GM23338 (cell line): ENCODE data around the gene WFDC11. TPM values are rescaled to one million over a fixed set of nuclear protein-coding genes. Genes with fewer than 3 reads are reported as not detected.

Experiments used
- ATAC-seq: fragments of 200-7000 bp; cut with Tn5 transposase; 3 replicates; pipeline ENCODE4 v1.9.1; 2020
- DNase-seq: peaks from one replicate; pipeline ENCODE4 v3.0.0-alpha.2; 2015; ENCODE audit warnings: low spot score
- H2AFZ ChIP-seq: fragments of 200-600 bp; sonication (generic); 2 replicates; pipeline ENCODE4 v1.8.0; 2016; ENCODE audit warnings: antibody characterized with exemption, mild to moderate bottlenecking, moderate library complexity
- H3F3A ChIP-seq: fragments of 200-600 bp; sonication (generic); replicated peaks from 2 replicates; pipeline ENCODE4 v1.8.0; 2017; ENCODE audit warnings: antibody characterized with exemption, mixed run types, low read depth
- H3K27ac ChIP-seq: fragments of 200-600 bp; sonication (generic); 2 replicates; pipeline ENCODE4 v1.6.1; 2016; ENCODE audit warnings: low read depth
- H3K27me3 ChIP-seq: fragments of 200-600 bp; sonication (generic); 2 replicates; pipeline ENCODE4 v1.8.0; 2016; ENCODE audit warnings: mild to moderate bottlenecking, mixed run types, moderate library complexity; ENCODE audit not compliant: insufficient read depth
- H3K36me3 ChIP-seq: fragments of 200-600 bp; sonication (generic); 2 replicates; pipeline ENCODE4 v1.8.0; 2016; ENCODE audit warnings: mild to moderate bottlenecking; ENCODE audit not compliant: insufficient read depth
- H3K4me1 ChIP-seq: fragments of 200-600 bp; sonication (generic); 2 replicates; pipeline ENCODE4 v1.8.0; 2016; ENCODE audit warnings: mild to moderate bottlenecking, moderate library complexity; ENCODE audit not compliant: insufficient read depth
- H3K4me2 ChIP-seq: fragments of 200-600 bp; sonication (generic); 2 replicates; pipeline ENCODE4 v1.7.1; 2017; ENCODE audit warnings: mixed run types
- H3K4me3 ChIP-seq: fragments of 200-600 bp; sonication (generic); 2 replicates; pipeline ENCODE4 v1.6.1; 2016; ENCODE audit warnings: mixed run types
- H3K79me2 ChIP-seq: fragments of 200-600 bp; sonication (generic); replicated peaks from 2 replicates; pipeline ENCODE4 v1.8.0; 2017; ENCODE audit warnings: mild to moderate bottlenecking; ENCODE audit not compliant: insufficient read depth
- H3K9me2 ChIP-seq: fragments of 200-600 bp; sonication (generic); 2 replicates; pipeline ENCODE4 v1.8.0; 2017; ENCODE audit not compliant: insufficient read depth
- H4K20me1 ChIP-seq: fragments of 200-600 bp; sonication (generic); replicated peaks from 2 replicates; pipeline ENCODE4 v1.8.0; 2017; ENCODE audit warnings: mild to moderate bottlenecking; ENCODE audit not compliant: insufficient read depth
- H3K27ac Mint-ChIP-seq: 2 replicates; pipeline ENCODE4 v1.8.0; 2020; ENCODE audit warnings: inconsistent platforms, mild to moderate bottlenecking, moderate library complexity, mixed read lengths
- H3K27me3 Mint-ChIP-seq: 3 replicates; pipeline ENCODE4 v1.8.0; 2022; ENCODE audit warnings: low read depth, mild to moderate bottlenecking, moderate library complexity, mixed read lengths, inconsistent platforms; ENCODE audit not compliant: insufficient read depth, poor library complexity
- H3K36me3 Mint-ChIP-seq: 3 replicates; pipeline ENCODE4 v1.8.0; 2021; ENCODE audit warnings: low read depth, mild to moderate bottlenecking, inconsistent platforms, moderate library complexity, mixed read lengths
- H3K4me1 Mint-ChIP-seq: 3 replicates; pipeline ENCODE4 v1.8.0; 2020; ENCODE audit warnings: mild to moderate bottlenecking, inconsistent platforms, mixed read lengths
- H3K4me3 Mint-ChIP-seq: 3 replicates; pipeline ENCODE4 v1.8.0; 2021; ENCODE audit warnings: moderate library complexity, mild to moderate bottlenecking, inconsistent platforms, mixed read lengths
- H3K9me3 Mint-ChIP-seq: 3 replicates; pipeline ENCODE4 v1.8.0; 2020; ENCODE audit warnings: moderate library complexity, mild to moderate bottlenecking, inconsistent platforms, mixed read lengths
- CREB1 ChIP-seq: fragments of 250-450 bp; sonication (Bioruptor Pico); IDR thresholded peaks from 2 replicates; pipeline ENCODE4 v1.5.0; 2020; ENCODE audit warnings: low read depth, mild to moderate bottlenecking, moderate library complexity
- EZH2 ChIP-seq: fragments of 200-600 bp; sonication (generic); IDR thresholded peaks from one replicate; pipeline ENCODE4 v1.8.0; 2017; ENCODE audit warnings: antibody characterized with exemption, mild to moderate bottlenecking, low read depth; ENCODE audit not compliant: unreplicated experiment
- EZH2phosphoT487 ChIP-seq: fragments of 200-600 bp; sonication (generic); IDR thresholded peaks from one replicate; pipeline ENCODE4 v1.8.1; 2018; ENCODE audit warnings: antibody characterized with exemption; ENCODE audit not compliant: unreplicated experiment
- JUNB ChIP-seq: IDR thresholded peaks from one replicate; pipeline ENCODE4 v1.6.1; 2016; ENCODE audit warnings: antibody characterized with exemption; ENCODE audit not compliant: unreplicated experiment
- NANOG ChIP-seq: IDR thresholded peaks from 2 replicates; pipeline ENCODE4 v1.6.1; 2016; ENCODE audit warnings: antibody characterized with exemption, borderline replicate concordance
- POLR2AphosphoS5 ChIP-seq: IDR thresholded peaks from 2 replicates; pipeline ENCODE4 v1.6.1; 2016; ENCODE audit warnings: antibody characterized with exemption, low read depth
- STAT1 ChIP-seq: IDR thresholded peaks from one replicate; pipeline ENCODE4 v1.6.1; 2016; ENCODE audit warnings: antibody characterized with exemption; ENCODE audit not compliant: unreplicated experiment
- ZNF114 ChIP-seq: fragments of 250-450 bp; sonication (Bioruptor Pico); IDR thresholded peaks from 2 replicates; pipeline ENCODE4 v1.5.0; 2020; ENCODE audit warnings: mild to moderate bottlenecking, moderate library complexity
- ZNF331 ChIP-seq: fragments of 250-450 bp; sonication (Bioruptor Pico); IDR thresholded peaks from 2 replicates; pipeline ENCODE4 v1.5.0; 2020; ENCODE audit warnings: low read depth, mild to moderate bottlenecking, moderate library complexity
- polyA plus RNA-seq: library from polyadenylated mRNA; unstranded; fragments of >200 nt; fragmentation: Nextera tagmentation; extraction: Ambion mirVana; gene quantifications from 2 replicates; pipeline ENCODE4 v1.2.1, GENCODE V29; 2016
- total RNA-seq: library from RNA; depleted of rRNA; stranded (reverse); fragments of >200 nt; shearing (Covaris generic); gene quantifications from 2 replicates; pipeline ENCODE4 v1.2.3, GENCODE V29; 2014
- TF ChIP-seq, protein P1 (sequence below), 2 experiments: fragments of 200-600 bp in 1 of 2; sonication (generic) in 1 of 2; conservative IDR thresholded peaks; 2 replicates each; pipeline versions ENCODE4 v1.5.1 to v1.6.1; 2016 to 2017; ENCODE audit warnings: antibody characterized with exemption in 2 of 2, low read depth in 2 of 2, mild to moderate bottlenecking in 2 of 2, moderate library complexity in 1 of 2
- TF ChIP-seq, protein P2 (sequence below): fragments of 250-450 bp; sonication (Bioruptor Pico); IDR thresholded peaks from 2 replicates; pipeline ENCODE4 v1.5.0; 2020; ENCODE audit warnings: mild to moderate bottlenecking, moderate library complexity
- TF ChIP-seq, protein P3 (sequence below): IDR thresholded peaks from one replicate; pipeline ENCODE4 v1.6.1; 2018; ENCODE audit warnings: antibody characterized with exemption; ENCODE audit not compliant: unreplicated experiment
- TF ChIP-seq, protein P4 (sequence below): IDR thresholded peaks from 2 replicates; pipeline ENCODE4 v1.6.1; 2016; ENCODE audit warnings: antibody characterized with exemption

Gene WFDC11
- total and polyA plus RNA-seq, 2 experiments from 2014 or later = not detected

DNA sequence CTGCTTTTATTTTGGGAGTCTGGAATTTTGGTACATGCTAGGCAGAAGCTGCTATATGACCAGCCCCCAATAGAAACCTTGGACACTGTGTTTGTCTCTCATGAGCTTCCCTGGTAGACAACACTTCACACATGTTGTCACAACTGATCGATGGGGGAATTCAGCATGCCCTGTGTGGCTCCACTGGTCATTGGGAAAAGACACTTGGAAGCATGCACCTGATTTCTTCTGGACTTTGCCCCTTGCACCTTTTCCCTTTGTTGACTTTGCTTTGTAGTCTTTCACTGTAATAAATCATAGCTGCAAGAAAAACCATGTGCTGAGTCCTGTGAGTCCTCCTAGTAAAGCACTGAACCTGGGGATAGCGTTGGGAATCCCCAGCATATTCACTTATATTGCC is 48.4 kb downstream of the WFDC11 start:
- no peaks in the 10 kb centered on the region for H3K36me3 ChIP-seq
- Mint-ChIP-seq H3K4me1 (no peaks in the 10 kb centered on the region), H3K27me3 (no peaks in the 10 kb centered on the region), H3K36me3 (no peaks in the 10 kb centered on the region), H3K4me3 (no peak overlapping the region), H3K9me3 (no peaks in the 10 kb centered on the region; the same call in 2 of the 3 replicates), H3K27ac (no peak overlapping the region)
- no peak overlapping the region for H2AFZ ChIP-seq
- DNase-seq = no peak
- no peaks in the 10 kb centered on the region for H4K20me1 ChIP-seq
- no peak overlapping the region for H3K4me3 ChIP-seq
- no peaks in the 10 kb centered on the region for H3K4me1 ChIP-seq
- H3K27ac ChIP-seq = no peak overlapping the region
- no peak overlapping the region for H3K4me2 ChIP-seq
- H3F3A ChIP-seq = no peaks in the 10 kb centered on the region
- no peaks in the 10 kb centered on the region for H3K27me3 ChIP-seq
- H3K9me2 ChIP-seq = no peaks in the 10 kb centered on the region
- TF ChIP-seq ZNF114 (no peak), CREB1 (CRISPR knock-in tag) (no peak), STAT1 (no peak), EZH2 (no peak), JUNB (no peak), NANOG (no peak), POLR2AphosphoS5 (no peak), ZNF331 (CRISPR knock-in tag) (no peak), EZH2phosphoT487 (no peak)
- TF ChIP-seq, protein P1, sequence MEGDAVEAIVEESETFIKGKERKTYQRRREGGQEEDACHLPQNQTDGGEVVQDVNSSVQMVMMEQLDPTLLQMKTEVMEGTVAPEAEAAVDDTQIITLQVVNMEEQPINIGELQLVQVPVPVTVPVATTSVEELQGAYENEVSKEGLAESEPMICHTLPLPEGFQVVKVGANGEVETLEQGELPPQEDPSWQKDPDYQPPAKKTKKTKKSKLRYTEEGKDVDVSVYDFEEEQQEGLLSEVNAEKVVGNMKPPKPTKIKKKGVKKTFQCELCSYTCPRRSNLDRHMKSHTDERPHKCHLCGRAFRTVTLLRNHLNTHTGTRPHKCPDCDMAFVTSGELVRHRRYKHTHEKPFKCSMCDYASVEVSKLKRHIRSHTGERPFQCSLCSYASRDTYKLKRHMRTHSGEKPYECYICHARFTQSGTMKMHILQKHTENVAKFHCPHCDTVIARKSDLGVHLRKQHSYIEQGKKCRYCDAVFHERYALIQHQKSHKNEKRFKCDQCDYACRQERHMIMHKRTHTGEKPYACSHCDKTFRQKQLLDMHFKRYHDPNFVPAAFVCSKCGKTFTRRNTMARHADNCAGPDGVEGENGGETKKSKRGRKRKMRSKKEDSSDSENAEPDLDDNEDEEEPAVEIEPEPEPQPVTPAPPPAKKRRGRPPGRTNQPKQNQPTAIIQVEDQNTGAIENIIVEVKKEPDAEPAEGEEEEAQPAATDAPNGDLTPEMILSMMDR (conservative IDR thresholded peaks at IDR 0.05; ENCODE audit: low read depth in 2 of 2) = no peak
- TF ChIP-seq, protein P2, sequence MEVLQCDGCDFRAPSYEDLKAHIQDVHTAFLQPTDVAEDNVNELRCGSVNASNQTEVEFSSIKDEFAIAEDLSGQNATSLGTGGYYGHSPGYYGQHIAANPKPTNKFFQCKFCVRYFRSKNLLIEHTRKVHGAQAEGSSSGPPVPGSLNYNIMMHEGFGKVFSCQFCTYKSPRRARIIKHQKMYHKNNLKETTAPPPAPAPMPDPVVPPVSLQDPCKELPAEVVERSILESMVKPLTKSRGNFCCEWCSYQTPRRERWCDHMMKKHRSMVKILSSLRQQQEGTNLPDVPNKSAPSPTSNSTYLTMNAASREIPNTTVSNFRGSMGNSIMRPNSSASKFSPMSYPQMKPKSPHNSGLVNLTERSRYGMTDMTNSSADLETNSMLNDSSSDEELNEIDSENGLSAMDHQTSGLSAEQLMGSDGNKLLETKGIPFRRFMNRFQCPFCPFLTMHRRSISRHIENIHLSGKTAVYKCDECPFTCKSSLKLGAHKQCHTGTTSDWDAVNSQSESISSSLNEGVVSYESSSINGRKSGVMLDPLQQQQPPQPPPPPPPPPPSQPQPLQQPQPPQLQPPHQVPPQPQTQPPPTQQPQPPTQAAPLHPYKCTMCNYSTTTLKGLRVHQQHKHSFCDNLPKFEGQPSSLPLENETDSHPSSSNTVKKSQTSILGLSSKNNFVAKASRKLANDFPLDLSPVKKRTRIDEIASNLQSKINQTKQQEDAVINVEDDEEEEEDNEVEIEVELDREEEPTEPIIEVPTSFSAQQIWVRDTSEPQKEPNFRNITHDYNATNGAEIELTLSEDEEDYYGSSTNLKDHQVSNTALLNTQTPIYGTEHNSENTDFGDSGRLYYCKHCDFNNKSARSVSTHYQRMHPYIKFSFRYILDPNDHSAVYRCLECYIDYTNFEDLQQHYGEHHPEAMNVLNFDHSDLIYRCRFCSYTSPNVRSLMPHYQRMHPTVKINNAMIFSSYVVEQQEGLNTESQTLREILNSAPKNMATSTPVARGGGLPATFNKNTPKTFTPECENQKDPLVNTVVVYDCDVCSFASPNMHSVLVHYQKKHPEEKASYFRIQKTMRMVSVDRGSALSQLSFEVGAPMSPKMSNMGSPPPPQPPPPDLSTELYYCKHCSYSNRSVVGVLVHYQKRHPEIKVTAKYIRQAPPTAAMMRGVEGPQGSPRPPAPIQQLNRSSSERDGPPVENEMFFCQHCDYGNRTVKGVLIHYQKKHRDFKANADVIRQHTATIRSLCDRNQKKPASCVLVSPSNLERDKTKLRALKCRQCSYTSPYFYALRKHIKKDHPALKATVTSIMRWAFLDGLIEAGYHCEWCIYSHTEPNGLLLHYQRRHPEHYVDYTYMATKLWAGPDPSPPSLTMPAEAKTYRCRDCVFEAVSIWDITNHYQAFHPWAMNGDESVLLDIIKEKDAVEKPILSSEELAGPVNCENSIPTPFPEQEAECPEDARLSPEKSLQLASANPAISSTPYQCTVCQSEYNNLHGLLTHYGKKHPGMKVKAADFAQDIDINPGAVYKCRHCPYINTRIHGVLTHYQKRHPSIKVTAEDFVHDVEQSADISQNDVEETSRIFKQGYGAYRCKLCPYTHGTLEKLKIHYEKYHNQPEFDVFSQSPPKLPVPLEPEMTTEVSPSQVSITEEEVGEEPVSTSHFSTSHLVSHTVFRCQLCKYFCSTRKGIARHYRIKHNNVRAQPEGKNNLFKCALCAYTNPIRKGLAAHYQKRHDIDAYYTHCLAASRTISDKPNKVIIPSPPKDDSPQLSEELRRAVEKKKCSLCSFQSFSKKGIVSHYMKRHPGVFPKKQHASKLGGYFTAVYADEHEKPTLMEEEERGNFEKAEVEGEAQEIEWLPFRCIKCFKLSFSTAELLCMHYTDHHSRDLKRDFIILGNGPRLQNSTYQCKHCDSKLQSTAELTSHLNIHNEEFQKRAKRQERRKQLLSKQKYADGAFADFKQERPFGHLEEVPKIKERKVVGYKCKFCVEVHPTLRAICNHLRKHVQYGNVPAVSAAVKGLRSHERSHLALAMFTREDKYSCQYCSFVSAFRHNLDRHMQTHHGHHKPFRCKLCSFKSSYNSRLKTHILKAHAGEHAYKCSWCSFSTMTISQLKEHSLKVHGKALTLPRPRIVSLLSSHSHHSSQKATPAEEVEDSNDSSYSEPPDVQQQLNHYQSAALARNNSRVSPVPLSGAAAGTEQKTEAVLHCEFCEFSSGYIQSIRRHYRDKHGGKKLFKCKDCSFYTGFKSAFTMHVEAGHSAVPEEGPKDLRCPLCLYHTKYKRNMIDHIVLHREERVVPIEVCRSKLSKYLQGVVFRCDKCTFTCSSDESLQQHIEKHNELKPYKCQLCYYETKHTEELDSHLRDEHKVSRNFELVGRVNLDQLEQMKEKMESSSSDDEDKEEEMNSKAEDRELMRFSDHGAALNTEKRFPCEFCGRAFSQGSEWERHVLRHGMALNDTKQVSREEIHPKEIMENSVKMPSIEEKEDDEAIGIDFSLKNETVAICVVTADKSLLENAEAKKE (CRISPR knock-in tag) = no peak
- TF ChIP-seq, protein P3, sequence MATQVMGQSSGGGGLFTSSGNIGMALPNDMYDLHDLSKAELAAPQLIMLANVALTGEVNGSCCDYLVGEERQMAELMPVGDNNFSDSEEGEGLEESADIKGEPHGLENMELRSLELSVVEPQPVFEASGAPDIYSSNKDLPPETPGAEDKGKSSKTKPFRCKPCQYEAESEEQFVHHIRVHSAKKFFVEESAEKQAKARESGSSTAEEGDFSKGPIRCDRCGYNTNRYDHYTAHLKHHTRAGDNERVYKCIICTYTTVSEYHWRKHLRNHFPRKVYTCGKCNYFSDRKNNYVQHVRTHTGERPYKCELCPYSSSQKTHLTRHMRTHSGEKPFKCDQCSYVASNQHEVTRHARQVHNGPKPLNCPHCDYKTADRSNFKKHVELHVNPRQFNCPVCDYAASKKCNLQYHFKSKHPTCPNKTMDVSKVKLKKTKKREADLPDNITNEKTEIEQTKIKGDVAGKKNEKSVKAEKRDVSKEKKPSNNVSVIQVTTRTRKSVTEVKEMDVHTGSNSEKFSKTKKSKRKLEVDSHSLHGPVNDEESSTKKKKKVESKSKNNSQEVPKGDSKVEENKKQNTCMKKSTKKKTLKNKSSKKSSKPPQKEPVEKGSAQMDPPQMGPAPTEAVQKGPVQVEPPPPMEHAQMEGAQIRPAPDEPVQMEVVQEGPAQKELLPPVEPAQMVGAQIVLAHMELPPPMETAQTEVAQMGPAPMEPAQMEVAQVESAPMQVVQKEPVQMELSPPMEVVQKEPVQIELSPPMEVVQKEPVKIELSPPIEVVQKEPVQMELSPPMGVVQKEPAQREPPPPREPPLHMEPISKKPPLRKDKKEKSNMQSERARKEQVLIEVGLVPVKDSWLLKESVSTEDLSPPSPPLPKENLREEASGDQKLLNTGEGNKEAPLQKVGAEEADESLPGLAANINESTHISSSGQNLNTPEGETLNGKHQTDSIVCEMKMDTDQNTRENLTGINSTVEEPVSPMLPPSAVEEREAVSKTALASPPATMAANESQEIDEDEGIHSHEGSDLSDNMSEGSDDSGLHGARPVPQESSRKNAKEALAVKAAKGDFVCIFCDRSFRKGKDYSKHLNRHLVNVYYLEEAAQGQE = no peak
- TF ChIP-seq, protein P4, sequence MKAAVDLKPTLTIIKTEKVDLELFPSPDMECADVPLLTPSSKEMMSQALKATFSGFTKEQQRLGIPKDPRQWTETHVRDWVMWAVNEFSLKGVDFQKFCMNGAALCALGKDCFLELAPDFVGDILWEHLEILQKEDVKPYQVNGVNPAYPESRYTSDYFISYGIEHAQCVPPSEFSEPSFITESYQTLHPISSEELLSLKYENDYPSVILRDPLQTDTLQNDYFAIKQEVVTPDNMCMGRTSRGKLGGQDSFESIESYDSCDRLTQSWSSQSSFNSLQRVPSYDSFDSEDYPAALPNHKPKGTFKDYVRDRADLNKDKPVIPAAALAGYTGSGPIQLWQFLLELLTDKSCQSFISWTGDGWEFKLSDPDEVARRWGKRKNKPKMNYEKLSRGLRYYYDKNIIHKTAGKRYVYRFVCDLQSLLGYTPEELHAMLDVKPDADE = no peak
- H3K79me2 ChIP-seq = no peaks in the 10 kb centered on the region
- no peak for ATAC-seq
